GM12872 (cell line): Measurements from ENCODE around the gene SNX1.
A peak's percentile ranks its signal among the peaks of the same experiment; 100 is the strongest.

Experiments used
- TF ChIP-seq, protein P1 (sequence below): IDR thresholded peaks from 3 replicates; pipeline ENCODE4 v1.5.1; 2011; ENCODE audit warnings: low read depth, mild to moderate bottlenecking, low read length, moderate library complexity; ENCODE audit not compliant: insufficient read depth

The SNX1 gene

DNA sequence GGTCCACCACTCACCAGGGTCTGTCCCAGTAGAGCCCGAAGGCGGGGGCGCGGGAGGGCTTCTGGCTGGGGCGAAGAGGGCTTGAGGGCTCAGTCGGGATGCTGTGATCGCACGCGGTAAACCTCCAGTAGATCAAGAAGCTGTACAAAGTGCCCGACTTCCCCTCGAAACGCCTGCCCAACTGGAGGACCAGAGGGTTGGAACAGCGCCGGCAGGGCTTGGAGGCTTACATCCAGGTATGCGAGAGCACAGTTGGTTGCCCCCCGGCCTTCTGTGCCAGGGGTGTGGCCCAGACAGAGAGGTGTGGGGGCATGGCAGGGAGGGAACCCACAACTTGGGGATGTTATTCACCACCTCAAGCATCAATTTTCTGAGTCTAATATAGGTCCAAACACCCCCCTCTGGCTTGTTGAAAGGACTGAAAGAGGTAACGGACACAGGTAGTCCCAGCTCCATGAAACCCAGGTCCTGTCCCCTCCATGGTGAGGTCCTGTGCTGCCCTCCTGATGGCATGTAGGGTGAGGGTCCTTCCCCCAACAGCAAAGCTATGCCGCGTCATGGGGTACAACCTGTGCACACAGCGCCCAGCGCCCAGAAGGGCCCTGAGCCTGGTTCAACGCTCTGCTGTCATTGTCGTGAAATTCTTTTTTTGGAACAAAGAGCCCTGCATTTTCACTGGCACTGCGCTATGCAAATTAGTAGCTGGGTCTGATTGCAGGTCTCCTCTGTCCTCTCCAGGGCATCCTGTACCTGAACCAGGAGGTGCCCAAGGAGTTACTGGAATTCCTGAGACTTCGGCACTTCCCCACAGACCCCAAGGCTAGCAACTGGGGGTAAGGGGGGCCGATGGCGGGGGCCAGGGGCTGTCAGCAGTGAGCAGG lies 57.0 kb downstream of the SNX1 start:
- TF ChIP-seq, protein P1, sequence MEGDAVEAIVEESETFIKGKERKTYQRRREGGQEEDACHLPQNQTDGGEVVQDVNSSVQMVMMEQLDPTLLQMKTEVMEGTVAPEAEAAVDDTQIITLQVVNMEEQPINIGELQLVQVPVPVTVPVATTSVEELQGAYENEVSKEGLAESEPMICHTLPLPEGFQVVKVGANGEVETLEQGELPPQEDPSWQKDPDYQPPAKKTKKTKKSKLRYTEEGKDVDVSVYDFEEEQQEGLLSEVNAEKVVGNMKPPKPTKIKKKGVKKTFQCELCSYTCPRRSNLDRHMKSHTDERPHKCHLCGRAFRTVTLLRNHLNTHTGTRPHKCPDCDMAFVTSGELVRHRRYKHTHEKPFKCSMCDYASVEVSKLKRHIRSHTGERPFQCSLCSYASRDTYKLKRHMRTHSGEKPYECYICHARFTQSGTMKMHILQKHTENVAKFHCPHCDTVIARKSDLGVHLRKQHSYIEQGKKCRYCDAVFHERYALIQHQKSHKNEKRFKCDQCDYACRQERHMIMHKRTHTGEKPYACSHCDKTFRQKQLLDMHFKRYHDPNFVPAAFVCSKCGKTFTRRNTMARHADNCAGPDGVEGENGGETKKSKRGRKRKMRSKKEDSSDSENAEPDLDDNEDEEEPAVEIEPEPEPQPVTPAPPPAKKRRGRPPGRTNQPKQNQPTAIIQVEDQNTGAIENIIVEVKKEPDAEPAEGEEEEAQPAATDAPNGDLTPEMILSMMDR = no peak

DNA sequence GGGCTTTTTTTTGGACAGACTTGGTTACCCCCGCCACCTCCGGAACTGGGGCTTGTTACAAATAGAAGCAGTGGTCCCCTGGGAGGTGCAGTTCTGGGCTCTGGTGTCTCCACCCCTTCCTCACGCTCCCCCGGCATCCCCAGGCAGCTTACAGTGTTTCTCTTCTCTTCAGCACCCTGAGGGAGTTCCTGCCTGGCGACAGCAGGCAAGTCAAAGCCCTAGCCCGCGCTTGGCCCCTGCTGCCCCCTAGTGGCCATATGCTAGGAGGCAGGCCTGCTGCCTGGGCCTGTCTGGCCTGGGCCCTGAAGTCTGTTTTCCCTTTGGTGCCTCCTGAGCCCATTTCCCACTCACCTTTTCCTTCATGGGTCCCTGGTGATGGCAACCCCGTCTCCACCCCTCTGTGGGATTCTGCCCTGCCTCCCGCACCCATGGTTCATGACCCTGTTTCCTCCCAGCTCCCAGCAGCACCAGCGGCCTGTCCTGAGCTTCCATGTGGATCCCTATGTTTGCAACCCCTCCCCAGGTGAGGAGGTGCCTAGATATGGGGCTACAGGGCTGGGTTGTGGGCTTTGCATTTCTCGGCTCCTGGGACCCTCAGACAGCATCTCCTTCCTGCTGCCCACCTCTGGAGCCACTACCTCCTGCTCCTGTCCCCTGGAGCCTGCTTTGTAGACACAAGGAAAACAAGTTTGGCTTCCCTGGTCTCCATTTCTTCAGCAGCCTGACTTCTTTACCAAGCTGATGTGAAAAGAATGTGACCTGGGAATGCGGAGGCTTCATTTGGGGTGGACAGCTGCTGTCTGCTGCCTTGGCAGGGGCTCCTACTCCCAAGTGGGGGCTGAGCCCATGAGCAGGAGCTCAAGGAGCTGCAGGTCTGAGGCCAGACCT lies 57.9 kb downstream of the SNX1 start:
- TF ChIP-seq, protein P1 = peak; percentile 99

DNA sequence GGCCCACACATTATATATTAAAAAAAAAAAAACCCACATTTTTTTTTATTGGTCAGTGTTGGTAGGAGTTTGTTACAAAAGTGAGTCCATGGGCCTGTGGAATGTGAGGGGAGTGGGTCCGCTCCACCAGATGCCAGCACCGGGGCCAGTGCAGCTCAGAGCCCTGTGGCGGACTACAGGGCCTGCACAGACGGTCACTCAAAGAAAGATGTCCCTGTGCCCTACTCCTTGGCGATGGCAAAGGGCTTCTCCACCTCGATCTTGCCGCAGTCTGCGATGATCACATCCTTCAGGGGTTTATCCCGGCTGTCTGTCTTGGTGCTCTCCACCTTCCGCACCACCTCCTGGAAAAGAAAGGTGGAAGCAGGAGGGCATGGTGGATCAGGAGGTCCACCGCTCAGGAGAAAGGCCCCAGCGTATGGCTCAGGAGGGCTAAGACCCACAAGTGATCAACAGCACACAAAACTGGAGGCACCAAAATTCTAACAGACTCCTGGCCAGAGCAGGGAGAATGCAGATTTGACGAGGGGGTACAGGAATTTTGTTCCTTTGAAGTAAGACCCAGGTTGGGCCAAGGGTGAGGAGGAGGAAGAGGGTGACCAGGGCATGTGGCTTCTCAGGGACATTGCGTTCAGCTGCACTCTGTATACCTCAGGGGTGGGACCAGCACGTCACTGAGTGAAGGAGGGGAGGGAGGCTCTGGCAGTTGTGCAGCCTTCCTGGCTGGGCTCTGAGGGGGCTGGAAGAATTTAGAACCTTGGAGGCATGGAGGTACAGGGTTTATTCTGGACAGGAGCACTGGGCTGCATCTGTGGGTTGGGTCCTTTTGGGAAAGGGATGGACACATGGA lies 60.2 kb downstream of the SNX1 start:
- TF ChIP-seq, protein P1 = no peak

DNA sequence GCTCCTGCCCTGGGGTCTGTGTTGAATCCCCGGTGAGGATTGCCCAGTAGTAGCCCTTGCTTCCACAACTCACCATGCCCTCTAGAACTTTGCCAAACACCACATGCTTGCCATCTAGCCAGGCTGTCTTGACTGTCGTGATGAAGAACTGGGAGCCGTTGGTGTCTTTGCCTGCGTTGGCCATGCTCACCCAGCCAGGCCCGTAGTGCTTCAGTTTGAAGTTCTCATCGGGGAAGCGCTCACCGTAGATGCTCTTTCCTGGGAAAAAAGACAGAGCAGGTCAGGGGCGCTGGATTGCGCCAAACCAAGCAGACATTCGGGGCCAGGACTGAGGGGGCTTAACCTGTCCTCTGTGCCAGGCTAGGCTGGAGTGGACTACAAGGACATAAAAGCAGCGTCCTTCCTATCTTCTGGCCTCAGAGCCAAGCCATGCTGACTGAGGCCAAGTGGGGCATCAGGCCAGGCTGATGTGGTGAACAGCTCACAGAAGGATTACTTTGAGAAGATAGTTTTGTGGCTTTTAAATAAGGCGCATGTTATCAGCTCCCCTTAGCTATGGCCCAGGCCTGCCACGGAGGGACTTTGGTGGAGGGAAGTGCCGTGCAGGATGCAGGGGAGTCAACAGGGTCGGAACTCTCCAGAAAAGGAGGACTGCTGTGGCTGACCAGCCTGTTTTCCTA lies 61.0 kb downstream of the SNX1 start:
- TF ChIP-seq, protein P1 = no peak

DNA sequence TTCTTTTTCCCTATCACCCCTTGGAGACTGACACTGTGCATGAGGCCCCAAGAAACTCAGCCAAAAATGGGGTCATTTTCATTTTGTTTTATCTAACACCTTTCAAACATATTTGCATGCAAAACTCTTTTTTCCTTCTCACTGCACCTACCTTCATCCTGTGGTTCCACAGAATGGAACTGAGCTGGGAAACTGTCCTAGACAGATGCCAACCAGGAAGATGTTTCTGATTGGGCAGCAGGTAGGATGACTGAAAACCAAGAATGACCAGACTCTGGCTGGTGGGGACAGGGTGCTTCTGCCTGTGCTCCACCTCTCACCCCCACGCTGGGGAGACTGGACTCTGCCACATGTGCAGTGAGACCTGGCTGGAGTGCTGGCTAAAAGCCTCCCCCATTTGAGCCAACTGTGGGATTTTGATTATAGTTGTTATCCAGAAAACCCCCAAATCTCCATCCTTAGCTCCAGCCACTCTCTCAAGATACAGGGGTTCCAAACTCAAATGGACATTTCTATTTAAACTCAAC lies 61.9 kb downstream of the SNX1 start:
- TF ChIP-seq, protein P1 = no peak

DNA sequence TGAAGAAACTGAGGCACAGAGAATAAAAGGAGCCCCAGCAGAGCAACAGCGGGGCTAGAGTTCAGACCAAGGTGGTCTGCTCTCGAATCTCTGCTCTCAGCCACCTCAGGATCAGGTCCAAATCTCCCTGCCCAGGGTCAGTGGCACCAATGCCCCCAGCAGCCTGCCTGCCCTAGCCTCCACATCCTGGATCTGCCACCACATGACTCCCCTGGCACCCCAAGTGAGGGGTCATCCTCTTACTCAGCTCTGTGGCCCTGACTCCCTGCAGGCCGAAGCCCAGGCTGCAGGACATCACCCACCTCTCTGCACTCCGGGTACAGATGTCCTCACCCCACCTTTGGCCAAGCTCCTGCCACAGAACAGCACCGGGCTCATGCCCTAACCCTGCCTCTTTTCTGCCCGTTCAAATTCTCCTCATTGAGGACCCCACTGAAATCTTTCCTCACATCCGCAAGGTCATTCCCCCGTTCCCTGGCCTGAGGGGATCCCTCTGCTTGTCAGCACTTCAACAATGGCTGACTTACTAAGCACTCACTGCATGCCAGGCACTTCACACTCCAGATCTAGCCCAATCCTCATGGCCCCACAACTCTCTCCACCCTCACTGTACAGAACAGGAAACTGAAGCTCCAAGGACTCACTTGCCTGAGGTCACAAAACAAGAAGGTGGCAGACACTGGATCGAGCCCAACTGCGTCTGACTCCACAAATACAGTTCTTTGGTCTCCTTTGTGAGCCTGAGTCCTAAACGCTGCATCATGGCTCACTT lies 62.8 kb downstream of the SNX1 start:
- TF ChIP-seq, protein P1 = no peak
